GM15510 (cell line): ENCODE results near the gene KIF3B.

Source experiments
- POLR2A ChIP-seq: IDR thresholded peaks from 3 replicates; pipeline ENCODE4 v1.6.1; 2011; ENCODE audit warnings: borderline replicate concordance; ENCODE audit not compliant: insufficient read length; ENCODE audit errors: extremely low read depth

The KIF3B gene

GRCh38 chr20:32277361-32278198 lies at the start of gene KIF3B:
KIF3B (plus strand) TSS chr20:32277651; CDS start chr20:32309778, 32,127 bp downstream.
- TF ChIP-seq POLR2A: peak; percentile 42

GRCh38 chr20:32227744-32228688 lies 49.4 kb upstream of the KIF3B start:
- no peak for TF ChIP-seq POLR2A

DNA sequence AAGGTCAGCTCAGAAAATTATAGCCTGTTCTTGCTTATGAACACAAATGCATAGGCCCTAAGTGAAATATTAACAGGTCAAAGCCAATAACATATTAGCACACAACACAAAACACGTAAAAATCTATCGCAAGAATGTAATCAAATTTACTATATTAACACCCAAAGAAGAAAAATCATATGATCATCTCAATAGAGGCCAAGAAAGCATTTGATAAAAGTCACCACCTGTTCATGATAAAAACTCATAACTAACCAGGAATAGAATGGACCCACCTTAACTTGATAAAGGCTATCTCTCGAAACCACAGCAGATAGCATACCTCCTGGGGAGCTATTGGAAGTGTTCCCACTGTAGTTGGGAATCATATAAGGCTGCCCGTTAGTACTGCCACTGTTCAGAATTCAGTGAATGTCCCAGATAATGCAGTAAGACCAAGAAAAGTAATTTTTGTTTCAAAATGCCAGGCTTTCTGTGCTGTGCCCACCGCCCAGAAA lies 48.2 kb upstream of the KIF3B start:
- TF ChIP-seq POLR2A: no peak

DNA sequence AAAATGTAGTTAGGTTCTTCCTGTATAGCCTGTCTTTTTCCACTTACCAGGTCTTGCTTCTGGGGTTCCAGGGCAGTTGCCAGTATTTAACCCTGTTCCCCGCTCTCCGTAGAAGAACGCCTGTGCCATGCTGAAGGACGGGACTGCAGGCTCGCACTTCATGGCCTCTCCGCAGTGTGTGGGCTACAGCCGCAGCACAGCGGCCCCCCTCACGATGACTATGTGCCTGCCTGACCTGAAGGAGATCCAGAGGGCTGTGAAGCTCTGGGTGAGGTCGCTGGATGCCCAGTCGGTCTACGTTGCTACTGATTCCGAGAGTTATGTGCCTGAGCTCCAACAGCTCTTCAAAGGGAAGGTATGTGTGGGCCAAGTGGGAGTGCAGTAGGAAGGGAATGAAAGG lies 46.7 kb upstream of the KIF3B start:
- TF ChIP-seq POLR2A: no peak

DNA sequence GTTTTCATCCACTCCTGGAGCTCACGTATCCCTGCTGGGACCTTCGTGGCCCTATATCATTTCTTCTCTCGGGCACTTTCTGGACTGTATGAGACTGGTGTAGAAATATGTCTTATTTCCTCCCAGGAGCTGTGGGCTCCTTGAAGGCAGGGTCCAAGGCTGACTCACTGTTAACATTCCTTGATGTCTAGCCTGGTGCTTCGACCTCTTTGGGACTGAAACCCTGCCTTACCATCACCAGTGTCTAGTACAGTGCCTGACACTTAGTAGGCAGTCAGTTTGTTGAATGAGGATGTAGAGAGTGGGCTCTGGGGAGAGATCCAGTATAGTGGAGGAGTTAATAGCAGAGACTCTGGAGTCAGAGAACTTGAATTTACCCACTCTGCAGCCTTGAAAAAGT lies 46.2 kb upstream of the KIF3B start:
- TF ChIP-seq POLR2A: no peak

- no peak for TF ChIP-seq POLR2A
These were observed 45.6 kb upstream of the KIF3B start for GRCh38 chr20:32231847-32232246.

- no peak for TF ChIP-seq POLR2A
These were observed 45.0 kb upstream of the KIF3B start for GRCh38 chr20:32232326-32232886.

DNA sequence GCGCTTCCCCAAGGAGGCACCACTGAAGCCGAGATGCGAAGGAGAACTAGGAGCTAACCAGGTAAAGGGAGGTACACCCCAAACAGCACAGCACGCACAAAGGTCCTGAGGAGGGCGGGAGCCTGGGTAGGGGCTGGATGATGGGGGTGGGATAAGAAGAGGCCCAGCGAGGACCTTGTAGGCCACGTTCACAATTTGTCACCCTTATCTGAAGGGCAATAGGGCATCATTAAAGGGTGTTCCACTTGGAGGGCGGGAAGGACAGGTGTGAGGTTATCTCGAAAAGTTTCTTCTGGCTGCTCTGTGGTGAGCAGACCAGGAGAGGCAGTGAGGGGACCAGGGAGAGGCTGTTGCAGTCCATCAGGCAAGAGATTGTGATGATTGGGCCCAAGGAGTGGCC lies 44.2 kb upstream of the KIF3B start:
- no peak for TF ChIP-seq POLR2A

GRCh38 chr20:32234135-32234808 lies 43.2 kb upstream of the KIF3B start:
- TF ChIP-seq POLR2A: no peak

DNA sequence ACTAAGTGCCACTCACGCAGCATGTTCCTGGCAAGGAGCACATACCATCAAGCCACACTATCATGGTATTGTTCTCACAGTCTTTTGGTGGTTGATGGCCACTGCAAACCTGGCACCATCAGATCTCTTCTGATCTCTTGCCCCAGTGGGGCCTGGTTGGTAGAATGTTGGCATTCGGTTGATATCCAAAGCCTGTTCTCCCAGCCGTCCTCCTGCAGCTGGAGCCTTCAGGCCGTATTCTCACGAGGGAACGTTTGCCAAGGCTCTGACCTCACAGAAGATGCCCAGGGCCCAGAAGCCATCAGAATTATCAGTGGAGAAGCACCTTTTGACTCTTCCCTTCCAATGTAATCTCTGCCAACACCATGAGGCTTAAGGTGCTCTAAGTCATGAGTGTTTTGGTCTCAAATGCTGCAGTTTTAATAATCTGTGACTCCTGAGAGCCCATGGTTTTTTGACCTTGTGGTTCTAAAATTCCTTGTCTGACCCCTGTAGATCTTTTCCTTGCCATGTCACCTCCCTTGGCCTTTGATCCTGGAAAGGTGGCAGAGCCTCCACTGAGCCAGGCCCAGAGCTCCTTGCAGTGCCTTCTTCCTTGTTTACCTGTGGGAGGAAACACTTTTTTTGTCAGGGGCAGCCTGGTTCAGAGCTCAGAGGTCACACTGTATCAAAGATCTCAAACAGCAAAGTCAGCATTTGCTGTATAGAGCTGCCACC lies 42.0 kb upstream of the KIF3B start:
- no peak for TF ChIP-seq POLR2A

DNA sequence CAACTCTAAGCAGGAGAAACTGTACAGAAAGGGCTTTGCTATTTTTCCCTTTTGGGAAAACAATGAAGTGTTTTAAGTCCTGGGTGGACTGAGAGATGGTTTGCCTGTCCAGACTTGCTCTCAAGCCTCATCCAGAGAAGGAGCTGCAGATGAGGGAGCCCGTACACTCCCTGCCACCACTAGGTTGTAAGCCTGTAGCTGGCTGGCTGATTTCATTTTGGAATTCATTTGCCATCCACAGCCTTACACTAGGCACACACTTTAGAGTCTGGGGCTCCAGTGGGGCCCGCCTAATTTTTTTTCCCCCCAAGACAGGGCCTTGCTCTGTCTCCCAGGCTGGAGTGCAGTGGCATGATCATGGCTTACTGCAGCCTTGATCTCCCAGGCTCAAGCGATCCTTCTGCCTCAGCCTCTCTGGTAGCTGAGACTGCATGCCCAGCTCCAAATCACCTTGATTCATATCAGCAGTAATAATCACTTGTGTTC lies 41.4 kb upstream of the KIF3B start:
- TF ChIP-seq POLR2A: no peak

DNA sequence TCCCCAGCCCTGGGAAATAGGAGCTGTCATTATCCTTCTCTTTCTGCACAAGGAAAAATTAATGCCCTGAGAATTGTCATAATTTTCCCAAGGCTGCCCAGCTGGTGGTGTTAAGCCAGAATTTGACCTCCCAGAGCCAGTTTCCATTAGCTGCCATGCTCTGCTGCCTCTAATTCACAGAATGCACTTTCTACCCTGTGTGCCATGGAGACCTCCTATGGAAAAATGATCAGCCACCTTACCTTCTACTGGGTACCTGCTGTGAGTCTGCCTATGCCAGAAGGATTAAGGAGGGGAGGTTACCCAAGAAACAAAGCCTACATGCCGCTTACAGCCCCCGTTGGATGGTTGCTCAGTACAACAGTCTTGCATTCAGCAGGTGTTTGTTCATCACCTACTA lies 40.6 kb upstream of the KIF3B start:
- no peak for TF ChIP-seq POLR2A

GRCh38 chr20:32237419-32237818 lies 40.0 kb upstream of the KIF3B start:
- TF ChIP-seq POLR2A: no peak
